ENCODE measurements around the gene TAF11L3. TPM values are rescaled to one million over a fixed set of nuclear protein-coding genes. Genes with fewer than 3 reads are reported as not detected.
"Not testable (repeated sequence)": the region's sequence is repeated elsewhere in the genome, so short reads cannot be mapped to it uniquely, and the experiment has no call there.

The TAF11L3 gene
- total RNA-seq (ENCODE audit: unreplicated experiment), result not detected
- long read RNA-seq, result 0 reads

GRCh38 chr5:17518067-17518466, at the start of gene TAF11L3:
Gene TAF11L3, plus strand, starts transcription at chr5:17518367.
- DNase-seq (ENCODE audit: low spot score); H3K27me3 Mint-ChIP-seq (ENCODE audit: unreplicated experiment); H3K4me3 Mint-ChIP-seq (ENCODE audit: unreplicated experiment); H3K9me3 Mint-ChIP-seq (ENCODE audit: unreplicated experiment); H3K36me3 Mint-ChIP-seq (ENCODE audit: low read depth, unreplicated experiment); H3K27ac Mint-ChIP-seq (ENCODE audit: unreplicated experiment); H3K4me1 Mint-ChIP-seq (ENCODE audit: unreplicated experiment): not testable (repeated sequence)

GRCh38 chr5:17470064-17470463, 48.1 kb upstream of the TAF11L3 start:
- Mint-ChIP-seq H3K9me3 (ENCODE audit: unreplicated experiment) (no peaks in the 10 kb centered on the region), H3K4me3 (ENCODE audit: unreplicated experiment) (no peak overlapping the region), H3K36me3 (ENCODE audit: low read depth, unreplicated experiment) (no peaks in the 10 kb centered on the region), H3K27ac (ENCODE audit: unreplicated experiment) (no peak overlapping the region), H3K4me1 (ENCODE audit: unreplicated experiment) (no peaks in the 10 kb centered on the region), H3K27me3 (ENCODE audit: unreplicated experiment) (no peaks in the 10 kb centered on the region)
- DNase-seq (ENCODE audit: low spot score), result no peak
- no peak for TF ChIP-seq CTCF (IDR thresholded peaks at IDR 0.05; ENCODE audit: unreplicated experiment)

GRCh38 chr5:17475064-17475463, 43.1 kb upstream of the TAF11L3 start:
- not testable (repeated sequence) for H3K27me3 Mint-ChIP-seq (ENCODE audit: unreplicated experiment); H3K9me3 Mint-ChIP-seq (ENCODE audit: unreplicated experiment); H3K36me3 Mint-ChIP-seq (ENCODE audit: low read depth, unreplicated experiment); H3K4me3 Mint-ChIP-seq (ENCODE audit: unreplicated experiment); H3K27ac Mint-ChIP-seq (ENCODE audit: unreplicated experiment); H3K4me1 Mint-ChIP-seq (ENCODE audit: unreplicated experiment); DNase-seq (ENCODE audit: low spot score)

- H3K27ac Mint-ChIP-seq (ENCODE audit: unreplicated experiment), result no peak overlapping the region
- no peak for TF ChIP-seq CTCF (IDR thresholded peaks at IDR 0.05; ENCODE audit: unreplicated experiment)
- peaks cover 8% of the 10 kb centered on the region for H3K27me3 Mint-ChIP-seq (ENCODE audit: unreplicated experiment)
- H3K4me3 Mint-ChIP-seq (ENCODE audit: unreplicated experiment), result no peak overlapping the region
- no peaks in the 10 kb centered on the region for H3K36me3 Mint-ChIP-seq (ENCODE audit: low read depth, unreplicated experiment)
- H3K9me3 Mint-ChIP-seq (ENCODE audit: unreplicated experiment), result no peaks in the 10 kb centered on the region
- DNase-seq (ENCODE audit: low spot score), result no peak
- peaks cover 2% of the 10 kb centered on the region for H3K4me1 Mint-ChIP-seq (ENCODE audit: unreplicated experiment)
Measured at GRCh38 chr5:17477043-17477442, 41.1 kb upstream of the TAF11L3 start.

- Mint-ChIP-seq H3K4me3 (ENCODE audit: unreplicated experiment) (no peak overlapping the region), H3K4me1 (ENCODE audit: unreplicated experiment) (peaks cover 2% of the 10 kb centered on the region), H3K27me3 (ENCODE audit: unreplicated experiment) (peaks cover 8% of the 10 kb centered on the region), H3K27ac (ENCODE audit: unreplicated experiment) (no peak overlapping the region), H3K36me3 (ENCODE audit: low read depth, unreplicated experiment) (no peaks in the 10 kb centered on the region), H3K9me3 (ENCODE audit: unreplicated experiment) (no peaks in the 10 kb centered on the region)
- no peak for DNase-seq (ENCODE audit: low spot score)
- TF ChIP-seq CTCF (IDR thresholded peaks at IDR 0.05; ENCODE audit: unreplicated experiment), result no peak
Measured at GRCh38 chr5:17477573-17478265, 40.4 kb upstream of the TAF11L3 start.

- Mint-ChIP-seq H3K4me1 (ENCODE audit: unreplicated experiment) (peaks cover 2% of the 10 kb centered on the region), H3K9me3 (ENCODE audit: unreplicated experiment) (no peaks in the 10 kb centered on the region), H3K27ac (ENCODE audit: unreplicated experiment) (no peak overlapping the region), H3K27me3 (ENCODE audit: unreplicated experiment) (peaks cover 8% of the 10 kb centered on the region), H3K4me3 (ENCODE audit: unreplicated experiment) (no peak overlapping the region), H3K36me3 (ENCODE audit: low read depth, unreplicated experiment) (no peaks in the 10 kb centered on the region)
- TF ChIP-seq CTCF (IDR thresholded peaks at IDR 0.05; ENCODE audit: unreplicated experiment), result no peak
- DNase-seq (ENCODE audit: low spot score), result no peak
Measured at GRCh38 chr5:17481378-17481777, 36.8 kb upstream of the TAF11L3 start.
